Lung (tissue), 12 donors: ENCODE results near the gene SHPK. TPM values are rescaled to one million over a fixed set of nuclear protein-coding genes. Genes with fewer than 3 reads are reported as not detected.

ENCODE experiments used
- ATAC-seq: fragments of 200-7000 bp; cut with Tn5 transposase; one replicate; pipeline ENCODE4 v1.9.1; 2020; ENCODE audit warnings: moderate number of reproducible peaks; ENCODE audit not compliant: insufficient read depth, low FRiP score
- DNase-seq, 3 donors: peaks; one replicate each; pipeline ENCODE4 v3.0.0-alpha.2; 2013 to 2017
- H3K27ac ChIP-seq, 2 donors: one replicate each; pipeline ENCODE4 v1.5.1; 2013; ENCODE audit warnings: mild to moderate bottlenecking in 2 of 2, moderate library complexity in 2 of 2, control low read depth in 1 of 2, inconsistent platforms in 1 of 2, low read depth in 1 of 2, low read length in 1 of 2
- H3K27me3 ChIP-seq, 3 donors: one replicate each; pipeline ENCODE4 v1.5.1; 2013; ENCODE audit warnings: low read length in 2 of 3; ENCODE audit not compliant: control insufficient read depth in 3 of 3, insufficient read depth in 3 of 3
- H3K36me3 ChIP-seq, 4 donors: one replicate each; pipeline ENCODE4 v1.5.1; 2013; ENCODE audit warnings: low read length in 4 of 4, mild to moderate bottlenecking in 1 of 4, moderate library complexity in 1 of 4; ENCODE audit not compliant: control insufficient read depth in 4 of 4, insufficient read depth in 4 of 4
- H3K4me1 ChIP-seq, 5 donors: one replicate each; pipeline ENCODE4 v1.5.1; 2013; ENCODE audit warnings: low read length in 5 of 5, mild to moderate bottlenecking in 2 of 5, moderate library complexity in 1 of 5; ENCODE audit not compliant: control insufficient read depth in 5 of 5, insufficient read depth in 5 of 5
- H3K4me3 ChIP-seq: one replicate; pipeline ENCODE4 v1.5.1; 2013; ENCODE audit warnings: mild to moderate bottlenecking, control low read depth, moderate library complexity
- H3K9ac ChIP-seq, 2 donors: one replicate each; pipeline ENCODE4 v1.5.1; 2013; ENCODE audit warnings: low read length in 2 of 2, control low read depth in 1 of 2; ENCODE audit not compliant: insufficient read depth in 1 of 2
- H3K9me3 ChIP-seq, 4 donors: one replicate each; pipeline ENCODE4 v1.5.1; 2013; ENCODE audit warnings: low read length in 3 of 4, mild to moderate bottlenecking in 1 of 4, moderate library complexity in 1 of 4; ENCODE audit not compliant: control insufficient read depth in 4 of 4, insufficient read depth in 3 of 4
- WGBS, 2 donors: extraction: QIAGEN DNeasy Blood & Tissue Kit; methylation state at CpG; one replicate each; pipeline ENCODE4 v1.1.7; 2013; 5-methylcytosine and 5-hydroxymethylcytosine counted together
- polyA plus RNA-seq, 2 donors: library from polyadenylated mRNA; stranded (reverse); fragments of 200-250 nt; gene quantifications; one replicate each; pipeline ENCODE4 v1.2.1, GENCODE V29; 2013
- total RNA-seq, 2 donors: library from RNA; depleted of rRNA in 1 of 2; stranded (reverse); fragments of >200 nt in 1 of 2; gene quantifications; one replicate each; pipeline ENCODE4 v1.2.1, GENCODE V29; 2014 to 2021
- TF ChIP-seq, protein P1 (sequence below): IDR thresholded peaks from 2 replicates; pipeline ENCODE4 v1.5.1; 2012; ENCODE audit warnings: mild to moderate bottlenecking; ENCODE audit errors: control extremely low read depth, extremely low read depth
- donor health status: control.
- donor health status: control.
- donor health status: Bipolar disorder and iron deficiency.
- donor health status: healthy.
- donor health status: DM: yes; HTN: yes; CAD: no.

The SHPK gene
- total and polyA plus RNA-seq, 4 donors, result 4.9 to 16.8 (median 11.3) TPM

DNA sequence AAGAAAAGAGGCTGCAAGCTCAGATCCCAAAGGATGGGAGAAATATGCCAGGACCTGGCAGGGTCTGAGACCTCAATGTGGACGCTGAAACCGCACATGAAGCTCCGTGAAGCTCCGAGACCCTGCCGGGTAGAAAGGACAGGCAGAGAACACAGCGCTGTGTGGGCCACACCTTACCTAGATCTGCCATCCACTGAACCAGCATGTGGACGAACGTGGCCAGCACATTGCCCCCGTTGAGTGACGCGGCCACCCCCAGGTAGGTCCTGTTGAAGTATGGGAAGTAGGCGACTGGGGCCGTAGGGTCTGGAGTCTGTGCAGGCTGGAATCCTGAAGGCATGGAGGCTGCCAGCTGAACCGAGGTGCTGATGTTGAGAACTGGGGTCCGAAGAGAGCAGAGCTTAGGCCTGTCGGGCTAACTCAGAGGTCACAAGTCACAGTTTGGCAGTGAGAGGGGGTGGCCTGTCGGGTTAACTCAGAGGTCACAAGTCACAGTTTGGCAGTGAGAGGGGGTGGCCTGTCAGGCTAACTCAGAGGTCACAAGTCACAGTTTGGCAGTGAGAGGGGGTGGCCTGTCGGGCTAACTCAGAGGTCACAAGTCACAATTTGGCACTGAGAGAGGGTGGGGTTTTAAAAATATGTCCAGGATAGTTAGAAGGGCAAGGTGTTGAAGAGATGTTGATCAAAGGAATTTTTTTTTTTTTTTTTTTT is 20.7 kb downstream of the SHPK start:
- peaks cover 13 to 31% (median 29%) of the 10 kb centered on the region in 4 donors for H3K36me3 ChIP-seq
- WGBS, 2 donors, result 96 to 97% methylated on average over 18 of the region's 18 CpGs

DNA sequence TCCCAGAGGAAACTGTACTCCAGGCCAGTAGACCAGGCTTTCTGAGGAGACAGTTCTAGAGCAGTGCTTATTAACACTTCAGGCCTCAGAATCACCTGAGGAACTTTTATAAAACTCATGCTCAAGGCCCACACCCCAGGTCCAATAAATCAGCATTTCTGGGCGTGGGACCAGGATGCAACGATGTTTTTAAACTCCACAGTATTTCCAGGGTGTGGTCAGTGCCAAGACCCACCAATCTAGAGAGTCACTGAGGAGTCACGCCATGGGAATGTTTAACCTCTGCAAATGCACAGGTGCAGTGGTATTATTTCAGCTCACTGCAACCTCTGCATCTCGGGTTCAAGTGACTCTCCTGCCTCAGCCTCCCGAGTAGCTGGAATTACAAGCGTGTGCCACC is 22.9 kb downstream of the SHPK start:
- ATAC-seq, result no peak
- no peak for DNase-seq
- Histone ChIP-seq H3K36me3 (peaks cover 16 to 41% (median 23%) of the 10 kb centered on the region in 4 donors), H3K9ac (no peak overlapping the region), H3K4me3 (no peak overlapping the region), H3K4me1 (no peaks in the 10 kb centered on the region), H3K9me3 (peaks cover 0 to 2% (median 0%) of the 10 kb centered on the region in 4 donors), H3K27me3 (no peaks in the 10 kb centered on the region), H3K27ac (no peak overlapping the region)
- TF ChIP-seq, protein P1, sequence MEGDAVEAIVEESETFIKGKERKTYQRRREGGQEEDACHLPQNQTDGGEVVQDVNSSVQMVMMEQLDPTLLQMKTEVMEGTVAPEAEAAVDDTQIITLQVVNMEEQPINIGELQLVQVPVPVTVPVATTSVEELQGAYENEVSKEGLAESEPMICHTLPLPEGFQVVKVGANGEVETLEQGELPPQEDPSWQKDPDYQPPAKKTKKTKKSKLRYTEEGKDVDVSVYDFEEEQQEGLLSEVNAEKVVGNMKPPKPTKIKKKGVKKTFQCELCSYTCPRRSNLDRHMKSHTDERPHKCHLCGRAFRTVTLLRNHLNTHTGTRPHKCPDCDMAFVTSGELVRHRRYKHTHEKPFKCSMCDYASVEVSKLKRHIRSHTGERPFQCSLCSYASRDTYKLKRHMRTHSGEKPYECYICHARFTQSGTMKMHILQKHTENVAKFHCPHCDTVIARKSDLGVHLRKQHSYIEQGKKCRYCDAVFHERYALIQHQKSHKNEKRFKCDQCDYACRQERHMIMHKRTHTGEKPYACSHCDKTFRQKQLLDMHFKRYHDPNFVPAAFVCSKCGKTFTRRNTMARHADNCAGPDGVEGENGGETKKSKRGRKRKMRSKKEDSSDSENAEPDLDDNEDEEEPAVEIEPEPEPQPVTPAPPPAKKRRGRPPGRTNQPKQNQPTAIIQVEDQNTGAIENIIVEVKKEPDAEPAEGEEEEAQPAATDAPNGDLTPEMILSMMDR, result no peak
- WGBS, 2 donors, result 95% methylated on average over 6 of the region's 6 CpGs

More for the DNA sequence above, 20.7 kb downstream of the SHPK start:
- H3K4me3 ChIP-seq, result no peak overlapping the region
- DNase-seq (no peak), ATAC-seq (no peak)
- peaks cover 0 to 2% (median 0%) of the 10 kb centered on the region in 4 donors for H3K9me3 ChIP-seq
- H3K27ac ChIP-seq, result no peak overlapping the region
- no peak overlapping the region for H3K9ac ChIP-seq
- H3K27me3 ChIP-seq, result no peaks in the 10 kb centered on the region
- TF ChIP-seq, protein P1, result no peak
- no peaks in the 10 kb centered on the region for H3K4me1 ChIP-seq

DNA sequence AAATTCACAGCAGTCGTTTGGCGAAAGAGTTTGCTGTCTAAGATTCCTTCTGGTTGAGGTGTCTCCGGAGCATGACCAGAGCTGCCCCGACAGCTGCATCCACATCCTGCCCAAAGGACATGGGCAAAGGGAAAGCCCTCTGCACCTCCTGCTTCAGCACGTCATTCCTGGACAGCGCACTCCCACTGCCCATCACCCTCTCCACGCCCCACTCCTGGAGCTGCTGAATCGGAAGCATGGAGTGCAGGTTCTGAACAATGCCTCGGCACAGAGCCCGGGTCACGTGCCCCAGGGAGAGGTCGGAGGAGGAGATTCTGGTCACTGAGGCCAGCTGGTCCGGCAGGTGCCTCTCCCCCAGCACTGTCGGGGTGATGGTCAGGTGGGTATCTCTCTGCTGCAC is 25.5 kb downstream of the SHPK start:
- no peaks in the 10 kb centered on the region for H3K4me1 ChIP-seq
- H3K27ac ChIP-seq, result no peak overlapping the region
- no peaks in the 10 kb centered on the region for H3K9me3 ChIP-seq
- no peak overlapping the region for H3K9ac ChIP-seq
- ATAC-seq, result no peak
- H3K4me3 ChIP-seq, result no peak overlapping the region
- H3K36me3 ChIP-seq, result peaks cover 9 to 38% (median 17%) of the 10 kb centered on the region in 4 donors
- WGBS, 2 donors, result 89 to 96% methylated on average over 14 of the region's 14 CpGs
- TF ChIP-seq, protein P1, result no peak
- DNase-seq, result no peak
- H3K27me3 ChIP-seq, result no peaks in the 10 kb centered on the region
